GM10248 (cell line): ENCODE measurements around the gene ANGPT4.
"Not testable (repeated sequence)": the region's sequence is repeated elsewhere in the genome, so short reads cannot be mapped to it uniquely, and the experiment has no call there.

Experiments used
- CTCF ChIA-PET: fragments of 300-600 bp; sonication (Branson Sonifier 250); formaldehyde crosslinking; extraction: SDS; loops from one replicate; lab custom pipeline; 2021; ENCODE audit warnings: antibody characterized with exemption; lab: Yijun Ruan, JAX
- POLR2A ChIA-PET: fragments of 350-650 bp; sonication (Branson Sonifier 250); formaldehyde crosslinking; extraction: SDS; loops from one replicate; lab custom pipeline; 2020; ENCODE audit warnings: antibody characterized with exemption; lab: Yijun Ruan, JAX
- DNase-seq: peaks from one replicate; pipeline ENCODE4 v3.0.0; 2012; ENCODE audit errors: extremely low spot score
- TF ChIP-seq, protein P1 (sequence below): IDR thresholded peaks from 2 replicates; pipeline ENCODE4 v1.5.1; 2012; ENCODE audit warnings: mild to moderate bottlenecking, low read depth; ENCODE audit errors: extremely low read depth, missing control alignments, control extremely low read depth

Gene ANGPT4

DNA sequence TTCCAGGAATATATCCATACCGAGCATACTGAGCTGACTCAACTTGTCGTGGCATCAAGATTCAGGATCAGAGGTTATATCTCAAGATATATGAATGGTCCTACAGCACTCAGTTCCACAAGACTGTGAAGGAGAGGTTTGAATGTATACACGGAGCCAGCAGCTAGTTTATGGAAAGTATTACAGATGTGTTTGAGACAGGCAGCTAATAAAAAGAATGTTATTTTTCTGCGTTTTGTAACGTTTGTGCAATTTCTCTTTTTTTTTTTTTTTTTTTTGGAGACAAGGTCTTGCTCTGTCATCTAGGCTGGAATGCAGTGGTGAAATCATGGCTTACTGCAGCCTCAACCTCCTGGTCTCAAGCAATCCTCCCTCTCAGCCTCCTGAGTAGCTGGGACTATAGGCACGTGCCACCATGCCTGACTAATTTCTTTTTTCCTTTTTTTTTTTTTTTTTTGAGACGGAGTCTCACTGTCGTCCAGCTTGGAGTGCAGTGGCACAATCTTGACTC lies 86.1 kb downstream of the ANGPT4 start:
- ChIA-PET CTCF (interaction anchor here (1.5 to 4.4 kb wide), 4 partner anchors 15 to 278 kb away, joined by 3 to 29 read pairs (median 7); no protein-coding TSS in a partner anchor), POLR2A (no interaction called here)
- DNase-seq = no peak
- TF ChIP-seq, protein P1, sequence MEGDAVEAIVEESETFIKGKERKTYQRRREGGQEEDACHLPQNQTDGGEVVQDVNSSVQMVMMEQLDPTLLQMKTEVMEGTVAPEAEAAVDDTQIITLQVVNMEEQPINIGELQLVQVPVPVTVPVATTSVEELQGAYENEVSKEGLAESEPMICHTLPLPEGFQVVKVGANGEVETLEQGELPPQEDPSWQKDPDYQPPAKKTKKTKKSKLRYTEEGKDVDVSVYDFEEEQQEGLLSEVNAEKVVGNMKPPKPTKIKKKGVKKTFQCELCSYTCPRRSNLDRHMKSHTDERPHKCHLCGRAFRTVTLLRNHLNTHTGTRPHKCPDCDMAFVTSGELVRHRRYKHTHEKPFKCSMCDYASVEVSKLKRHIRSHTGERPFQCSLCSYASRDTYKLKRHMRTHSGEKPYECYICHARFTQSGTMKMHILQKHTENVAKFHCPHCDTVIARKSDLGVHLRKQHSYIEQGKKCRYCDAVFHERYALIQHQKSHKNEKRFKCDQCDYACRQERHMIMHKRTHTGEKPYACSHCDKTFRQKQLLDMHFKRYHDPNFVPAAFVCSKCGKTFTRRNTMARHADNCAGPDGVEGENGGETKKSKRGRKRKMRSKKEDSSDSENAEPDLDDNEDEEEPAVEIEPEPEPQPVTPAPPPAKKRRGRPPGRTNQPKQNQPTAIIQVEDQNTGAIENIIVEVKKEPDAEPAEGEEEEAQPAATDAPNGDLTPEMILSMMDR = no peak

DNA sequence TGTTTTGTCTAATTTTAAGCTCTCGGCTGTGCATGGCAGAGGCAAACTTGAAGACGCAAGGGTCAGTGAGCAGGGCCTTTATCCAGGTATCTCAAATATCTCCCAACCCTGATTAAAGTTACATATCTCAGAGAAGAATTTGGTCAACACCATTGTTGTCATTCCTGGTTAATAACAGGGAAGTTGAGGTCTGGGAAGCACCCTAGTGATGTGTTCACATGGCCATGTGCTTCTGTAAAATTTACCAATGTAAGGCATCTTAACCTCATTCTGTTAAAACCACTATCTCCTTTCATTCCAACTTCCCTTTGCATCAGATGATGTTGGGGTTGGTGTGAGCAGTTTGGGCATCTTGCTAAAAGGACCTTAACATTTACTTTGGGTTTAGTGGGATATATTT lies 86.6 kb downstream of the ANGPT4 start:
- TF ChIP-seq, protein P1 = no peak
- ChIA-PET POLR2A (no interaction called here), CTCF (interaction anchor here (2.0 to 3.7 kb wide), 2 partner anchors 15 to 279 kb away, joined by 5 to 9 read pairs; no protein-coding TSS in a partner anchor)
- no peak for DNase-seq

DNA sequence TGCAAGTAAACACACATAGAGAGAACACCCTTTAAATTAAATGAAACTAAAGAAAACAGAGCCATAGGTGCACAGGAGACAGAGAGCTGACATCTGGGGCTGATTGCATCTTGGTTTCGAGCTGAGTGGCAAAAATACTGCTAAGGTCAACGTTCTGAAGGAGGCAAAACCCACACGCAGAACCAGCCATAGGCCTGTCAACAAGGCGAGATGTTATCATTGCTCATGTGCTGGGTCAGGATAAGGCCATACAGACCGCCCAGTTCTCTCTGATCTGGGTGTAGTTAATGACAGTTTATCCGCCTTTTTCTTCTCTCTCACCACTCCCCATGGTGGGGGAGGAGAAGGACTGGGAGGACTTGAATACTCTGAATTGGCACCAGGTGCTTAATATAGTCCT lies 87.1 kb downstream of the ANGPT4 start:
- ChIA-PET CTCF (interaction anchor here (2.0 to 3.7 kb wide), 2 partner anchors 14 to 280 kb away, joined by 5 to 9 read pairs; no protein-coding TSS in a partner anchor), POLR2A (no interaction called here)
- TF ChIP-seq, protein P1 = no peak
- peak; percentile 15 for DNase-seq

DNA sequence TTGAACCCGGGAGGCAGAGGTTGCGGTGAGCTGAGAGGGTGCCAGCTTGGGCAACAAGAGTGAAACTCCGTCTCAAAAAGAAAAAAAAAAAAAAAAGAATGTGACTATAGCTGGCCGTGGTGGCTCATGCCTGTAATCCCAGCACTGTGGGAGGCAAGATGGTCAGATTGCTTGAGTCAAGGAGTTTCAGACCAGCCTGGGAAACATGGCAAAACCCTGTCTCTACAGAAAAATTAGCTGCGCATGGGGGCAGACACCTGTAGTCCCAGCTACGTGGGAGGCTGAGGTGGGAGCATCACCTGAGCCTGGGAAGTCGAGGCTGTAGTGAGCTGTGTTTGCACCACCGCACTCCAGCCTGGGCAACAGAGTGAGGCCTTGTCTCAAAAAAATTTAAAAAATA lies 88.2 kb downstream of the ANGPT4 start:
- CTCF ChIA-PET = interaction anchor here (2.4 to 3.7 kb wide), 2 partner anchors 13 to 128 kb away, joined by 9 to 15 read pairs; no protein-coding TSS in a partner anchor
- POLR2A ChIA-PET, DNase-seq: not testable (repeated sequence)

DNA sequence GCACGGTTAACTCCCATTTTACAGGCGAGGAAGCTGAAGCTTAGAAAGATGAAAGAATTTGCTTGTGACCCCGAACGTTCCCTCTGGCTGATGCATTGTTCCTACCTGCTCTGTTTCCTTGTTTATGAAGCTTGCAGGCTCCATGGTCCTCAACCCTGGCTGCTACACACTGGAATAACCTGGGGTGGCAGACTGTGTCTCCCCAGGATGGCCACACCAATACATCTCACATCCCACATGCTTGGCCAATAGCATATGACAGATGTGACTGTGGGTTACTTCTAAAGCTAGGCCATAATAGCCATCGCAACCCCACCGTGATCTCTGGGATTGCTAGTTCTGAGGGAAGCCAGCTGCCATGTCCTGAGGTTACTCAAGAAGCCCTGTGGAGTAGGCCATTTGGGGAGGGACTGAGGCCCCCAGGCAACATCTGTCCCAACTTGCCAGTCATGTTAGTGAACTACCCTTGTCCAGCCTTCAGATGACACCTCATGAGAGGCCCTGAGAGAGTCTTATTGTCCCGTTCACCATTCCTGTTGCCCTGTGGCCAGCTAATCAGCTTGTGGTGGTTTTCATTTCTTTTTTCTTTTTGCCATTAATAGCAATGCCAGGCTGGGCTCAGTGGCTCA lies 89.3 kb downstream of the ANGPT4 start:
- DNase-seq = no peak
- CTCF ChIA-PET = interaction anchor here (0.7 to 2.4 kb wide), 3 partner anchors 16 to 130 kb away, joined by 3 to 15 read pairs (median 3); no protein-coding TSS in a partner anchor
- POLR2A ChIA-PET = no interaction called here
- TF ChIP-seq, protein P1 = no peak

DNA sequence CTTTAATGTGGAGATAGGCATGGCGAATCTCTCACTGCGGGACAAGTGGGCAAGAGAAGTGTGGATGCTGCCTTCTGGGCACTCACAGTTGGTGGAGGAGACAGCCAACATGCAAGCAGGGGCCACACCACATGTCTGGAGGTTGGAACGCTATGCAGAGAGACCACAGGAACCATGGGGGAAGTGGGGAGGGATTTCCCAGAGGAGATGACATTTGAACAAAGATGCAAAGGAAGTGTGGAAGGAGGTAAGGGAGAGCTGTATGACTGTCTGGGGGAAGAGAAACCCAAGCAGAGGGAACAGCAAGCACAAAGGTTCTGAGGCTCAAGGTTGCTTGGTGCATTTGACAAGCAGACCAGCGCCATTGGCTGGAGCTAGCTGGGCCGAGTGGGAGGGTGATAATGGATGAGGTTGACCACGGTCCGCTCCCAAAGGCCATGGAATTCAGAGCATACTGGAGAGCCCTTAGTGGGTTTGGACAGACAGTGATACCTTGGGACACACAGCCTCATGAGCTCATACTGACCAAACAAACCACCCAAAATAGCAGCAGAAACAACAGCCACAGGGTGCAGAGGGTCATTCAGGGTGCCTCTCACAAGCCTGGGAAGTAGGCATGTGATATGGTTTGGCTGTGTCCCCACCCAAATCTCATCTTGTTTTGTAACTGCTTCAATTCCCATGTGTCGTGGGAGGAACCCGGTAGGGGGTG lies 90.3 kb downstream of the ANGPT4 start:
- POLR2A ChIA-PET = no interaction called here
- TF ChIP-seq, protein P1 = no peak
- no peak for DNase-seq
- CTCF ChIA-PET = interaction anchor here (0.7 to 2.4 kb wide), 2 partner anchors 17 to 131 kb away, joined by 3 to 15 read pairs; no protein-coding TSS in a partner anchor
